GM12864 (cell line): Measurements from ENCODE around the gene CDK2.
"Not testable (repeated sequence)": the region's sequence is repeated elsewhere in the genome, so short reads cannot be mapped to it uniquely, and the experiment has no call there.

Experiments used
- DNase-seq: peaks from one replicate; pipeline ENCODE4 v3.0.0-alpha.2; 2011; ENCODE audit warnings: low read depth
- H3K4me3 ChIP-seq: 2 replicates; pipeline ENCODE4 v1.5.1; 2011; ENCODE audit warnings: mild to moderate bottlenecking, low read depth, low read length, control low read depth
- CTCF ChIP-seq: IDR thresholded peaks from 2 replicates; pipeline ENCODE4 v1.5.1; 2011; ENCODE audit warnings: low read depth, mild to moderate bottlenecking, moderate library complexity, low read length, control low read depth, inconsistent platforms; ENCODE audit errors: missing control alignments

The CDK2 gene

GRCh38 chr12:55972456-55972855 lies 5.8 kb downstream of the CDK2 start:
- peak overlapping the region; percentile 70 for H3K4me3 ChIP-seq
- no peak for DNase-seq
- TF ChIP-seq CTCF = no peak

DNA sequence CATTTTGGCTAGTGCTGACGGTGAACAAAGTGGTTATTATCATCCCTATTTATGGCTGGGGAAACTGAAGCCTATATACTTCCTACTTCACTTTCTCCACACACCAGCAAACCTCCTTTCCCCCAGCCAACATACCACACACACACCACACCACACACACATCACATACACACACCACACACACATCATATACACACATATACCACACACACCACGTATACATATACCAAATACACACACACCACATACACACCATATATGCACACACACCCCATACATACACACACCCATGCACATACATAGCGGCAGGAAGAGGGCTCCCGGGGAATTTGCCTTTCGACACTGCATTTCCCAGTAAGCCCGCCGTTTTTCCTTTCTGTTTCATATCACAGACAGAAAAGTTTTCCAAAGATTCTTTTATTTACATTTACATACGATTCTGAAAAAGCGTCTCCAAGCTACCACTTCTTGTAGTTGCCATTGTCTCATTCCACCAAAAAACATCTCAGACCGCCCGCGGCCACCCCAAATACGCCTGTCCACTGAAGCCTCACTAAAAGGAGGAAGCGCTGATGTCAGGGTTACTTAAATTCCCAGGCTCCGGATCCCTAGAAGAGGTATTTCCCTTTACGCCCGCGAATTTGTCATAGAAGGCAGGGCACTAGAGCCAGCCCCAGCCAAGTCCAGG lies 6.4 kb downstream of the CDK2 start:
- TF ChIP-seq CTCF = no peak
- DNase-seq = no peak
- H3K4me3 ChIP-seq = peak overlapping the region; percentile 70

GRCh38 chr12:55973599-55974307 lies 7.1 kb downstream of the CDK2 start, which contains the start of gene RAB5B:
RAB5B (plus strand) TSS chr12:55974078; CDS start chr12:55986961, 12,883 bp downstream.
- DNase-seq = peak; percentile 100
- TF ChIP-seq CTCF = no peak
- peak within 1 kb of the TSS; percentile 98 for H3K4me3 ChIP-seq

DNA sequence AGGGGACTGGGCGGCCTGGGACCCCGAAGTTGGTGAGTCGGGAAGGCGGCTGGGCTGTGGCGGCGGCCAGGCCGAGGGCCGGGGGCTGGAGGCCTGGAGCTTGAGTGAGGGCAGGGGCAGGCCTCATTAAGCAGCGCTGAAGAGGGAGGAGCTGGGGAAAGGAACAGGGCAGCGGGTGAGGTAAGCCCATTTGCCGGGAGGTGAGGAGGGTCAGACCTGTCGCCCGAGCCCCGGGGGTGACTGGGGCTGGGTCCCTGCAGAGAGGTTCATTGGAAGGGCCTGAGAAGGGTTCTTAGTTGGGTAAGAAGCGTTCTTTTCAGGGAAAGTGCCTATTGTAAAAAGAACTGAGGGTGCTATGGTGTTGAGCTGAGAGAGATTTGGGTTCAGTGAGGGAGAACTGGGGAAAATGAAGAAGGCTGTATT lies 7.7 kb downstream of the CDK2 start:
- H3K4me3 ChIP-seq = peak overlapping the region; percentile 98
- no peak for TF ChIP-seq CTCF
- DNase-seq = no peak

DNA sequence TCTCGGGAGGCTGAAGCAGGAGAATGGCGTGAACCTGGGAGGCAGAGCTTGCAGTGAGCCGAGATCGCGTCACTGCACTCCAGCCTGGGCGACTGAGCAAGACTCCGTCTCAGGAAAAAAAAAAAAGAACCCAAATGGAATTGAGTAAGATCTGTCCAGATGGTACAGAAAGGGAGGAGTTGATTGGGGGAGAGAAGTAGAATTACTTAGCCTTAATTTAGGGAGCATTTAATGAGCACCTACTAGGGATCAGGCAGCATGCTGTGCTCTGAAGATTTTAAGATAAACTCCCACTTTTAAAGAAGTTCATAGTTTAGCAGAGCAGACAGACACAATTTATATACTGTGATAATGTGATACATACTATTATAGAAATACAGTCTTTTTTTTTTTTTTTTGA lies 11.8 kb downstream of the CDK2 start:
- H3K4me3 ChIP-seq = no peak overlapping the region
- no peak for DNase-seq
- TF ChIP-seq CTCF = no peak

GRCh38 chr12:55979069-55979468 lies 12.4 kb downstream of the CDK2 start:
- no peak overlapping the region for H3K4me3 ChIP-seq
- TF ChIP-seq CTCF = no peak
- no peak for DNase-seq

GRCh38 chr12:55981882-55982281 lies 15.3 kb downstream of the CDK2 start:
- not testable (repeated sequence) for DNase-seq, H3K4me3 ChIP-seq
